HG03196 (cell line): ENCODE results near the gene ATP2A1.
"Not testable (repeated sequence)": the region's sequence is repeated elsewhere in the genome, so short reads cannot be mapped to it uniquely, and the experiment has no call there.

ENCODE experiments used
- ATAC-seq: cut with Tn5 transposase; IDR thresholded peaks from one replicate; pipeline ENCODE4 v1.9.1; 2021; ENCODE audit not compliant: unreplicated experiment

ATP2A1 gene

GRCh38 chr16:28905229-28905754 lies 27.0 kb downstream of the ATP2A1 start:
- no peak for ATAC-seq

- no peak for ATAC-seq
These were observed 27.6 kb downstream of the ATP2A1 start for GRCh38 chr16:28905800-28906372.

GRCh38 chr16:28910086-28911031 lies 32.1 kb downstream of the ATP2A1 start:
- no peak for ATAC-seq

- ATAC-seq, result no peak
These were observed 34.3 kb downstream of the ATP2A1 start for GRCh38 chr16:28912558-28912957.

GRCh38 chr16:28913946-28914724 lies 35.8 kb downstream of the ATP2A1 start:
- no peak for ATAC-seq

GRCh38 chr16:28915181-28915580 lies 36.9 kb downstream of the ATP2A1 start:
- ATAC-seq, result no peak

- no peak for ATAC-seq
These were observed 38.8 kb downstream of the ATP2A1 start for GRCh38 chr16:28917095-28917494.

GRCh38 chr16:28918698-28919097 lies 40.4 kb downstream of the ATP2A1 start:
- ATAC-seq, result no peak

- ATAC-seq, result no peak
These were observed 44.9 kb downstream of the ATP2A1 start for GRCh38 chr16:28923231-28923587.

GRCh38 chr16:28923652-28924398 lies 45.5 kb downstream of the ATP2A1 start:
- ATAC-seq, result peak; percentile 50

- ATAC-seq, result peak; percentile 4
These were observed 46.1 kb downstream of the ATP2A1 start for GRCh38 chr16:28924399-28924761.

- ATAC-seq, result peak; percentile 61
These were observed 46.6 kb downstream of the ATP2A1 start, which contains the start of gene RABEP2 for GRCh38 chr16:28924762-28925385. TSS of gene RABEP2 (minus strand) at chr16:28925238. CDS start at chr16:28925163, 75 bp downstream.

GRCh38 chr16:28925386-28926228 lies 47.3 kb downstream of the ATP2A1 start:
- ATAC-seq, result peak; percentile 34

GRCh38 chr16:28926284-28926683 lies 48.0 kb downstream of the ATP2A1 start:
- not testable (repeated sequence) for ATAC-seq

GRCh38 chr16:28927815-28928214 lies 49.5 kb downstream of the ATP2A1 start:
- ATAC-seq, result no peak

- no peak for ATAC-seq
These were observed 51.9 kb downstream of the ATP2A1 start for GRCh38 chr16:28930203-28930602.

- ATAC-seq, result peak; percentile 64
These were observed 52.4 kb downstream of the ATP2A1 start for GRCh38 chr16:28930652-28931051.

GRCh38 chr16:28931801-28932225 lies 53.5 kb downstream of the ATP2A1 start, which contains the start of gene CD19:
TSS of gene CD19 (plus strand) at chr16:28931971. CDS start at chr16:28932001, 30 bp downstream.
- ATAC-seq, result no peak
